Measurements from ENCODE around the gene BLNK. TPM values are rescaled to one million over a fixed set of nuclear protein-coding genes. Genes with fewer than 3 reads are reported as not detected.

The BLNK gene
- total RNA-seq, 1 donor, result not detected

GRCh38 chr10:96263669-96264068, 7.7 kb downstream of the BLNK start:
- H3K4me3 ChIP-seq (ENCODE audit: low read depth, low read length), result no peak overlapping the region
- TF ChIP-seq CTCF (IDR thresholded peaks at IDR 0.05; ENCODE audit: insufficient read depth, low read length), result no peak
- no peak for DNase-seq (ENCODE audit: low read depth)

- DNase-seq (ENCODE audit: low read depth), result no peak
- TF ChIP-seq CTCF (IDR thresholded peaks at IDR 0.05; ENCODE audit: insufficient read depth, low read length), result no peak
- H3K4me3 ChIP-seq (ENCODE audit: low read depth, low read length), result no peak overlapping the region
These were observed 8.2 kb downstream of the BLNK start for GRCh38 chr10:96263176-96263575.

- DNase-seq (ENCODE audit: low read depth), result no peak
- no peak overlapping the region for H3K4me3 ChIP-seq (ENCODE audit: low read depth, low read length)
- TF ChIP-seq CTCF (IDR thresholded peaks at IDR 0.05; ENCODE audit: insufficient read depth, low read length), result no peak
These were observed 9.4 kb downstream of the BLNK start for GRCh38 chr10:96261930-96262329.

DNA sequence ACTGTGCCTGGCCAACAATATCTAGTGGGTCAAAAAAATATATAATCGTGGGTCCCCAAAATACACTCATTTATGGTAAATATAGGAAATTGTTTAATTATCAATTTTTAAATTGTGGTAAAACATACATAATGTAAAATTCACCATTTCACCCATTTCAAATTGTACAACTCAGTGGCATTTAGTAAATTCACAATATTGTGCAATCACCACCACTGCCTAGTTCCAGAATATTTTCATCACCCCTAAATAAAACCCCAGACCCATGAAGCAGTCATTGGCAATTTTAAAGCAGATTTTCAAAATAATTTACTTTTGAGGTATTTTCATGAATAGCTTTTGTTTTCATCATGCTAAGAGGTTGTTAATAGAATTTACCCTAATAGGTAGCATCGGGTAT, 10.2 kb downstream of the BLNK start:
- DNase-seq (ENCODE audit: low read depth), result no peak
- H3K4me3 ChIP-seq (ENCODE audit: low read depth, low read length), result no peak overlapping the region
- TF ChIP-seq CTCF (IDR thresholded peaks at IDR 0.05; ENCODE audit: insufficient read depth, low read length), result no peak

DNA sequence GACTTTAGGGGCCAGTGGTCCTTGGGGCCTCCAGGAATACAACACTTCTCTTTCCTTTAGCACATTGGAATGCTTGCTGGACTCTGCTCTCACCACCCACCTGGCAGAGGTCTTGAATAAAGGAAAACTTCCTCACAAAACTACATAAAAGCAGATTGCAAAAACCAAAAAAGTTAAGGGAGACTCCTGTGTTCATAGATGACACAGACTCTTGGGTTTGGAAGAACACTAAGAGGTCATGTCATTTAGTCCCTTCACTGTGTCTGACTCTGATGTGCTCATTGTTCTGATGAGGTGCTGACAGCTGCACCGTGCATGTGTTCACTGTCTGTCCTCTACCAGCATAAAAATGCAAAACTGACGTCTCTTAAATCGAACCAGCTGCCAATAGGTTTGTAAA, 11.4 kb downstream of the BLNK start:
- no peak overlapping the region for H3K4me3 ChIP-seq (ENCODE audit: low read depth, low read length)
- no peak for TF ChIP-seq CTCF (IDR thresholded peaks at IDR 0.05; ENCODE audit: insufficient read depth, low read length)
- no peak for DNase-seq (ENCODE audit: low read depth)

GRCh38 chr10:96259150-96259549, 12.2 kb downstream of the BLNK start:
- no peak overlapping the region for H3K4me3 ChIP-seq (ENCODE audit: low read depth, low read length)
- no peak for TF ChIP-seq CTCF (IDR thresholded peaks at IDR 0.05; ENCODE audit: insufficient read depth, low read length)
- DNase-seq (ENCODE audit: low read depth), result no peak

- no peak for DNase-seq (ENCODE audit: low read depth)
- no peak overlapping the region for H3K4me3 ChIP-seq (ENCODE audit: low read depth, low read length)
- TF ChIP-seq CTCF (IDR thresholded peaks at IDR 0.05; ENCODE audit: insufficient read depth, low read length), result no peak
These were observed 13.4 kb downstream of the BLNK start for GRCh38 chr10:96257944-96258343.

Data from fibroblast of the aortic adventitia (primary cell).